SU-DHL-6 (cell line): ENCODE measurements around the gene LHFPL3.
"Not testable (repeated sequence)": the region's sequence is repeated elsewhere in the genome, so short reads cannot be mapped to it uniquely, and the experiment has no call there.

Experiments
- H2AFZ ChIP-seq: fragments of 200-600 bp; sonication (generic); 2 replicates; pipeline ENCODE4 v1.6.1; 2014; ENCODE audit warnings: low read depth, mild to moderate bottlenecking, moderate library complexity, mixed read lengths, antibody characterized with exemption, low read length; ENCODE audit not compliant: severe bottlenecking
- H3F3A ChIP-seq: fragments of 200-600 bp; shearing (Covaris generic); 2 replicates; pipeline ENCODE4 v1.6.0; 2016; ENCODE audit warnings: antibody characterized with exemption, mild to moderate bottlenecking; ENCODE audit not compliant: insufficient read depth
- H3K27ac ChIP-seq: fragments of 200-600 bp; sonication (generic); 2 replicates; pipeline ENCODE4 v1.5.1; 2016; ENCODE audit warnings: low read depth, mild to moderate bottlenecking, low read length, moderate library complexity, mixed read lengths
- H3K27me3 ChIP-seq: fragments of 200-600 bp; sonication (generic), shearing (Covaris generic); 2 replicates; pipeline ENCODE4 v1.6.0; 2014; ENCODE audit warnings: mild to moderate bottlenecking, low read length
- H3K36me3 ChIP-seq: fragments of 200-600 bp; sonication (generic); 2 replicates; pipeline ENCODE4 v1.6.1; 2014; ENCODE audit warnings: mild to moderate bottlenecking, low read length, mixed read lengths
- H3K4me2 ChIP-seq: fragments of 300-600, 200-600 bp; shearing (Covaris generic), sonication (generic); 2 replicates; pipeline ENCODE4 v1.6.0; 2014; ENCODE audit warnings: low read length, low read depth, mild to moderate bottlenecking; ENCODE audit not compliant: poor library complexity, severe bottlenecking
- H3K4me3 ChIP-seq: fragments of 200-600 bp; sonication (generic); 2 replicates; pipeline ENCODE4 v1.5.1; 2014; ENCODE audit warnings: antibody characterized with exemption, low read length, mild to moderate bottlenecking, mixed read lengths; ENCODE audit not compliant: insufficient read depth, poor library complexity, severe bottlenecking
- H3K79me2 ChIP-seq: fragments of 200-600 bp; sonication (generic); 2 replicates; pipeline ENCODE4 v1.6.1; 2014; ENCODE audit warnings: mild to moderate bottlenecking, low read length, moderate library complexity; ENCODE audit not compliant: insufficient read depth
- H3K9ac ChIP-seq: fragments of 200-600 bp; sonication (generic); 2 replicates; pipeline ENCODE4 v1.7.0; 2014; ENCODE audit warnings: mild to moderate bottlenecking, low read length
- H3K9me2 ChIP-seq: fragments of 200-600 bp; sonication (generic); replicated peaks from 2 replicates; pipeline ENCODE4 v1.6.1; 2014; ENCODE audit warnings: low read length; ENCODE audit not compliant: insufficient read depth
- H3K9me3 ChIP-seq: fragments of 200-600 bp; sonication (generic); 2 replicates; pipeline ENCODE4 v1.6.1; 2014; ENCODE audit warnings: low read length, mixed read lengths; ENCODE audit not compliant: insufficient read depth
- H4K20me1 ChIP-seq: fragments of 200-600 bp; sonication (generic); 2 replicates; pipeline ENCODE4 v1.6.1; 2014; ENCODE audit warnings: low read depth, mild to moderate bottlenecking, antibody characterized with exemption, low read length, moderate library complexity, mixed read lengths
- EZH2phosphoT487 ChIP-seq: fragments of 200-600 bp; sonication (generic), shearing (Covaris generic); conservative IDR thresholded peaks from 2 replicates; pipeline ENCODE4 v1.6.1; 2018; ENCODE audit warnings: mild to moderate bottlenecking, antibody characterized with exemption, low read length, moderate library complexity, mixed read lengths
- TF ChIP-seq, protein P1 (sequence below): fragments of 200-600 bp; sonication (generic); IDR thresholded peaks from one replicate; pipeline ENCODE4 v1.5.1; 2017; ENCODE audit warnings: antibody characterized with exemption, mild to moderate bottlenecking, low read length, moderate library complexity; ENCODE audit not compliant: insufficient read depth, poor library complexity, severe bottlenecking

Gene LHFPL3

DNA sequence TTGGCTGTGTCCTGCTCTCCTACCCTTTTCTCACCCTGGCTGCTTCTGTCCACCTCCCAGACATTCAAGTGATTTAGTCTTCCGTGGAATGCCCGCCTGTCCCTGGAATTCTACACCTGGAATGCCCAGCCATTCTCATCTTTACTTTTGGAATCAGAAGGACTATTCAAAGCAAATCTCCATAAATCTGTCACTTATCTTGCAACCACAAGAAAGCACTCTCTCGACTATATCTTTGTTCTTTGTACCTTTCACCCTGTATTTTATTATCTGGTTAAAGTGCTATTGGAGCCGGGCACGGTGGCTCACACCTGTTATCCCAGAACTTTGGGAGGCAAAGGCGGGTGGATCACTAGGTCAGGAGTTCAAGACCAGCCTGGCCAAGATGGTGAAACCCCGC, 606.3 kb downstream of the LHFPL3 start:
- no peaks in the 10 kb centered on the region for H3K79me2 ChIP-seq
- H3K9me2 ChIP-seq: no peaks in the 10 kb centered on the region
- H3K27ac ChIP-seq: no peak overlapping the region
- H3F3A ChIP-seq: no peaks in the 10 kb centered on the region
- H3K36me3 ChIP-seq: no peaks in the 10 kb centered on the region
- TF ChIP-seq, protein P1, sequence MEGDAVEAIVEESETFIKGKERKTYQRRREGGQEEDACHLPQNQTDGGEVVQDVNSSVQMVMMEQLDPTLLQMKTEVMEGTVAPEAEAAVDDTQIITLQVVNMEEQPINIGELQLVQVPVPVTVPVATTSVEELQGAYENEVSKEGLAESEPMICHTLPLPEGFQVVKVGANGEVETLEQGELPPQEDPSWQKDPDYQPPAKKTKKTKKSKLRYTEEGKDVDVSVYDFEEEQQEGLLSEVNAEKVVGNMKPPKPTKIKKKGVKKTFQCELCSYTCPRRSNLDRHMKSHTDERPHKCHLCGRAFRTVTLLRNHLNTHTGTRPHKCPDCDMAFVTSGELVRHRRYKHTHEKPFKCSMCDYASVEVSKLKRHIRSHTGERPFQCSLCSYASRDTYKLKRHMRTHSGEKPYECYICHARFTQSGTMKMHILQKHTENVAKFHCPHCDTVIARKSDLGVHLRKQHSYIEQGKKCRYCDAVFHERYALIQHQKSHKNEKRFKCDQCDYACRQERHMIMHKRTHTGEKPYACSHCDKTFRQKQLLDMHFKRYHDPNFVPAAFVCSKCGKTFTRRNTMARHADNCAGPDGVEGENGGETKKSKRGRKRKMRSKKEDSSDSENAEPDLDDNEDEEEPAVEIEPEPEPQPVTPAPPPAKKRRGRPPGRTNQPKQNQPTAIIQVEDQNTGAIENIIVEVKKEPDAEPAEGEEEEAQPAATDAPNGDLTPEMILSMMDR: no peak
- no peak for TF ChIP-seq EZH2phosphoT487
- H3K4me2 ChIP-seq: no peak overlapping the region
- H3K9me3 ChIP-seq: no peaks in the 10 kb centered on the region
- H2AFZ ChIP-seq: no peak overlapping the region
- H3K9ac ChIP-seq: no peak overlapping the region
- no peak overlapping the region for H3K4me3 ChIP-seq
- H4K20me1 ChIP-seq: no peaks in the 10 kb centered on the region
- H3K27me3 ChIP-seq: no peaks in the 10 kb centered on the region

DNA sequence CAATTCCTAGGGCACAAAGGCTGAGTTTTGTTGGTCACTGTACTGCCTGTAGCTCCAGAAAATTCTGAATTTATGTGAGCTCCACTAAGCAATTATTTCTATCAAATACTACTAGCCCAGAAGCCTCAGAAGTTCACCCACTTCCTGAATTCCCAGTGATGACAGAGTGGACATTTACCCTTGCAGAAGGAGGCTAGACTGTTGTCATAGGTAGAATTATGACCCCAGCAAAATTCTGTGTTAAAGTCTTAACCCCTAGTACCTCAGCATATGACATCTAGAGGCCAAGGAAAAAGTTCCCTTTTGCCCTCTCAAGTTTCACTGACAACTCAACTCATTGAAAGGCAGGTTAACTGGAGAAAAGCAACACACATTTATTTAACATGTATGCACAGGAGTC, 606.9 kb downstream of the LHFPL3 start:
- no peak overlapping the region for H3K27ac ChIP-seq

DNA sequence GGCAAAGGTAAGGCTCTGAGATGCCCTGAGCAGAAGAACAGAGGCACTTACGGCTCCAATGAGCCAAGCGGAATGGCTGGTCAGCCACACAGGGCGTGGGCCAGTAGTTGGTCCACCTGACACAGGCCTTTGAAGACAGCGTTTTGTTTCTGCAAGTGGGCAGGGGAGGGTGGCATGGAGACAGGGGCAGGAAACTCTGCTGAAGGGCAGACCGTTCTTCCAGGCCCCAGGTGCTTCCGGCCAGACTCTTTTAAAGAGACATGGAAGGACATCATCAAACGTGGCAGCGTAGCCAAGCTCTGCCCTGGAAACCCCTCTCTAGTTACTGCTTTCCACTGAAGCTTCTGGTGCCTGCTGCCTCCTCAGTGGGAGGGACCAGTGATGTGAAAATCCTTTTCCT, 608.1 kb downstream of the LHFPL3 start:
- no peak overlapping the region for H3K4me3 ChIP-seq
- no peak overlapping the region for H3K9ac ChIP-seq
- H3K36me3 ChIP-seq: no peaks in the 10 kb centered on the region
- H2AFZ ChIP-seq: no peak overlapping the region
- TF ChIP-seq, protein P1: no peak
- no peak for TF ChIP-seq EZH2phosphoT487
- no peaks in the 10 kb centered on the region for H3K9me3 ChIP-seq
- H3K27ac ChIP-seq: no peak overlapping the region
- no peaks in the 10 kb centered on the region for H3F3A ChIP-seq
- H4K20me1 ChIP-seq: no peaks in the 10 kb centered on the region
- H3K79me2 ChIP-seq: no peaks in the 10 kb centered on the region
- no peak overlapping the region for H3K4me2 ChIP-seq
- no peaks in the 10 kb centered on the region for H3K27me3 ChIP-seq
- H3K9me2 ChIP-seq: no peaks in the 10 kb centered on the region

More for the DNA sequence above, 606.9 kb downstream of the LHFPL3 start:
- H2AFZ ChIP-seq: no peak overlapping the region
- H3K9me3 ChIP-seq: no peaks in the 10 kb centered on the region
- no peak overlapping the region for H3K4me2 ChIP-seq
- no peaks in the 10 kb centered on the region for H3K27me3 ChIP-seq
- H3F3A ChIP-seq: no peaks in the 10 kb centered on the region
- no peaks in the 10 kb centered on the region for H3K79me2 ChIP-seq
- H3K4me3 ChIP-seq: no peak overlapping the region
- TF ChIP-seq EZH2phosphoT487: no peak
- TF ChIP-seq, protein P1: no peak
- H3K9me2 ChIP-seq: no peaks in the 10 kb centered on the region
- H3K36me3 ChIP-seq: no peaks in the 10 kb centered on the region
- H3K9ac ChIP-seq: no peak overlapping the region
- no peaks in the 10 kb centered on the region for H4K20me1 ChIP-seq

DNA sequence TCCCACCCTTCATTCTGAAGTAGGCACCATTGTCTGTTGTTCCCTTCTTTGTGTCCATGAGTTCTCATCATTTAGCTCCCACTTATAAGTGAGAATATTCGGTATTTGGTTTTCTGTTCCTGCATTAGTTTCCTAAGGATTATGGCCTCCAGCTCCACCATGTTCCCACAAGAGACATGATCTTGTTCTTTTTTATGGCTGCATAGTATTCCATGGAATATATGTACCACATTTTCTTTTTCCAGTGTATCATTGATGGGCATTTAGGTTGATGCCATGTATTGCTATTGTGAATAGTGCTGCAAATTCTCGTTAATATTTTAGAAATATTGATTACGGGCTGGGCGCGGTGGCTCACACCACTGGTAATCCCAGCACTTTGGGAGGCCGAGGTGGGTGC, 609.1 kb downstream of the LHFPL3 start:
- not testable (repeated sequence) for H3K4me3 ChIP-seq, H3K27ac ChIP-seq, H3F3A ChIP-seq, H3K4me2 ChIP-seq, H3K9me3 ChIP-seq, H3K9me2 ChIP-seq, H3K79me2 ChIP-seq, H3K9ac ChIP-seq, H3K27me3 ChIP-seq, H2AFZ ChIP-seq, H3K36me3 ChIP-seq, H4K20me1 ChIP-seq
